Upper lobe of left lung (tissue), 4 donors: ENCODE measurements around the gene SARDH.

ENCODE experiments used
- CTCF ChIP-seq, 6 experiments: fragments of 450-650 bp in 4 of 6; fragments of 200-600 bp in 2 of 6; sonication (generic) in 2 of 6; IDR thresholded peaks; one replicate each; pipeline ENCODE4 v1.5.1; 2016 to 2019; ENCODE audit warnings: antibody characterized with exemption in 6 of 6
- POLR2A ChIP-seq, 4 donors: fragments of 450-650 bp; IDR thresholded peaks; one replicate each; pipeline ENCODE4 v1.5.1; 2016 to 2017; ENCODE audit warnings: antibody characterized with exemption in 4 of 4, mild to moderate bottlenecking in 2 of 4

GRCh38 chr9:133634081-133634691 is 104.0 kb downstream of the SARDH start:
- TF ChIP-seq CTCF (IDR thresholded peaks at IDR 0.05) = no peak
- TF ChIP-seq POLR2A (IDR thresholded peaks at IDR 0.05) = no peak
